IMR-90 (cell line): ENCODE data around the gene TAPBP. TPM values are rescaled to one million over a fixed set of nuclear protein-coding genes. Genes with fewer than 3 reads are reported as not detected.

ENCODE experiments used
- BHLHE40 ChIP-seq: fragments of 150-350 bp; IDR thresholded peaks from 2 replicates; pipeline ENCODE4 v1.6.1; 2016; ENCODE audit warnings: mild to moderate bottlenecking, low read depth, low read length
- FOS ChIP-seq: fragments of 150-350 bp; IDR thresholded peaks from 2 replicates; pipeline ENCODE4 v1.6.1; 2016; ENCODE audit warnings: low read depth, low read length
- NFE2L2 ChIP-seq: fragments of 150-350 bp; IDR thresholded peaks from 2 replicates; pipeline ENCODE4 v1.6.1; 2016; ENCODE audit warnings: low read depth, mild to moderate bottlenecking, low read length
- polyA plus RNA-seq, 3 experiments: library from polyadenylated mRNA; depleted of rRNA; stranded (reverse); fragments of >200 nt; gene quantifications; 2 replicates each; pipeline ENCODE4 v1.2.3, GENCODE V29; 2012; ENCODE audit warnings: low replicate concordance in 1 of 3
- total RNA-seq: library from RNA; depleted of rRNA; stranded (reverse); fragments of >200 nt; gene quantifications from 2 replicates; pipeline ENCODE4 v1.2.3, GENCODE V29; 2012
- TF ChIP-seq, protein P1 (sequence below): fragments of 150-350 bp; IDR thresholded peaks from 2 replicates; pipeline ENCODE4 v1.6.1; 2017; ENCODE audit warnings: mild to moderate bottlenecking, antibody characterized with exemption, low read length, low read depth

The TAPBP gene
- total and polyA plus RNA-seq, 2 of the 4 experiments (the other 2 are of a cell fraction): 13.1 to 63.3 TPM

DNA sequence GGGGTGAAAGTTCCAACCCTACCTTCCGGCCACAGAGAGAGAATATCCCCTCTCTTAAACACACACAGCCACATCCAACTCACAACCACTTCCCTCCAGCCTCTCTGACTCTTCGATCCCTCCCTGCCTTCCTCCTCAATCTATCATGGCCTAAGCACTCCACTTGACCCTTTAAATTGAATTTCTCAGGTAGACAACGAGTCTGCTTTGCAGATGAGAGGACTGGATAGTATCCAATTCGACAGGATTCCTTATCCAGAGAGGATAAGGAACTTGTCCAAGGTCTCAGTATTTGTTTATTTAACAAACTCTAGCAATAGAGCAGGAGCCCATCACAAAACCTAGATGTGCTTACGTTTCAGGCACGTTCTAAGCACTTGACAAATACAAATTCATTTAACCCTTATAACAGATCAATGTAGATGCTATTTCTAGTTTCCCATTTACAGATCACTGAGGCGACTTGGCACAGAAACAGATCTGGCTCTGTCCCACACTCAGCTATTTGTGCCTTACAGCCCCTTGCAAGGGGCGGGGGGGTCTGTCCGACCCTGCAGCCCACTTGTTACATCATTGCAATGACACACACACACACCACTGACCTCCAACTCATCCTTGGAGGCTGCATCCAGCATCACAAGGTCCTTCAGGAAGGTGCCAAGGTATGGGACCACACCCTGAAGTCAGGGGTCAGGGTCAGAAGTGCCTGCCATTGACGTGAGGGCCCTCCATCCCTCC, 19.6 kb downstream of the TAPBP start (continued):
- TF ChIP-seq BHLHE40: no peak
- no peak for TF ChIP-seq NFE2L2
- TF ChIP-seq FOS: no peak
- TF ChIP-seq, protein P1, sequence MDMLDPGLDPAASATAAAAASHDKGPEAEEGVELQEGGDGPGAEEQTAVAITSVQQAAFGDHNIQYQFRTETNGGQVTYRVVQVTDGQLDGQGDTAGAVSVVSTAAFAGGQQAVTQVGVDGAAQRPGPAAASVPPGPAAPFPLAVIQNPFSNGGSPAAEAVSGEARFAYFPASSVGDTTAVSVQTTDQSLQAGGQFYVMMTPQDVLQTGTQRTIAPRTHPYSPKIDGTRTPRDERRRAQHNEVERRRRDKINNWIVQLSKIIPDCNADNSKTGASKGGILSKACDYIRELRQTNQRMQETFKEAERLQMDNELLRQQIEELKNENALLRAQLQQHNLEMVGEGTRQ: no peak
